Heart right ventricle (tissue), 16 donors: ENCODE data around the gene FAM13C. TPM values are rescaled to one million over a fixed set of nuclear protein-coding genes. Genes with fewer than 3 reads are reported as not detected.

Source experiments
- ATAC-seq, 8 donors: fragments of 200-7000 bp; cut with Tn5 transposase; one replicate each; pipeline ENCODE4 v1.9.1; 2020; ENCODE audit warnings: mild to moderate bottlenecking in 8 of 8, moderate library complexity in 8 of 8, moderate number of reproducible peaks in 1 of 8
- DNase-seq, 2 donors: peaks; one replicate each; pipeline ENCODE4 v3.0.0-alpha.2; 2020
- H3K27ac ChIP-seq, 10 donors: fragments of 200-600 bp; sonication (generic) in 2 of 10; one replicate each; pipeline versions ENCODE4 v1.5.0 to v1.8.0; 2020 to 2022; ENCODE audit warnings: mild to moderate bottlenecking in 3 of 10
- H3K27me3 ChIP-seq, 7 donors: fragments of 200-600 bp; one replicate each; pipeline ENCODE4 v1.8.0; 2021 to 2022; ENCODE audit warnings: mild to moderate bottlenecking in 2 of 7
- H3K36me3 ChIP-seq, 9 donors: fragments of 200-600 bp; sonication (generic) in 1 of 9; one replicate each; pipeline versions ENCODE4 v1.5.0 to v1.8.0; 2020 to 2022; ENCODE audit warnings: mild to moderate bottlenecking in 2 of 9
- H3K4me1 ChIP-seq, 9 donors: fragments of 200-600 bp; sonication (generic) in 1 of 9; one replicate each; pipeline versions ENCODE4 v1.5.0 to v1.8.0; 2020 to 2022; ENCODE audit warnings: mild to moderate bottlenecking in 4 of 9
- H3K4me3 ChIP-seq, 10 donors: fragments of 200-600 bp; sonication (generic) in 2 of 10; one replicate each; pipeline versions ENCODE4 v1.5.0 to v1.8.0; 2020 to 2022; ENCODE audit warnings: mild to moderate bottlenecking in 7 of 10, moderate library complexity in 2 of 10
- H3K9me3 ChIP-seq, 11 donors: fragments of 200-600 bp in 10 of 11; sonication (generic) in 2 of 11; one replicate each; pipeline versions ENCODE4 v1.5.0 to v1.8.0; 2013 to 2022; ENCODE audit warnings: mild to moderate bottlenecking in 2 of 11, control low read depth in 1 of 11, moderate library complexity in 1 of 11
- WGBS, 2 donors: extraction: QIAGEN DNeasy Blood & Tissue Kit; methylation state at CpG; one replicate each; pipeline ENCODE4 v1.1.7; 2013; ENCODE audit warnings: inconsistent platforms in 1 of 2; 5-methylcytosine and 5-hydroxymethylcytosine counted together
- intact Hi-C, 10 donors: fragments of 100-400 bp; cut with DNase I; formaldehyde crosslinking; loops; one replicate each; pipeline versions ENCODE4 v1.11.1 to v1.14.2; 2022
- polyA plus RNA-seq, 2 donors: library from polyadenylated mRNA; stranded (reverse); fragments of 200-250 nt; gene quantifications; one replicate each; pipeline ENCODE4 v1.2.3, GENCODE V29; 2013
- total RNA-seq, 10 donors: library from RNA; stranded (reverse); fragmentation: NEBNext Ultra II Directional in 3 of 10; extraction: Animal tissue kit (Norgen Biotek cat#: 25700) in 3 of 10; gene quantifications; one replicate each; pipeline versions ENCODE4 v1.2.1 to v1.2.4, GENCODE V29; 2021 to 2023
- TF ChIP-seq, protein P1 (sequence below), 9 donors: fragments of 200-600 bp; sonication (generic) in 2 of 9; IDR thresholded peaks; one replicate each; pipeline versions ENCODE4 v1.5.0 to v1.8.0; 2021 to 2022; ENCODE audit warnings: antibody characterized with exemption in 9 of 9, mild to moderate bottlenecking in 5 of 9, moderate library complexity in 1 of 9
- donor health status: Arrhythmogenic right ventricular cardiomyopathy.
- donor health status: ischemic (EF 13 %, LVEDD 7.1; RV severe dilation, severe dysfunction).
- donor health status: healthy with polysubstance abuse.
- donor health status: DM: no; HTN: yes; CAD: no.
- donor health status: DM: no; HTN: no; CAD: no.
- donor health status: ischemic (EF 25% LVEDD 6.9; RV normal size, moderate dysfunction).
- donor health status: ischemic (EF 25% LVEDD 5.7; RV mildly dilated, moderate dysfunction).
- donor health status: healthy.
- donor health status: DM: yes; HTN: yes; CAD: no.
- donor health status: Ischemic cardiomyopathy.
- donor health status: ischemic (EF 35%, LVEDD 5.7; RV mildly dilated, moderate dysfunction).
- donor health status: nonischemic (EF 11% LVEDD 7.7; RV severe dilation, severe dysfunction).
- donor health status: DM: yes; HTN: yes; CAD: no.
- donor health status: PGD.
- donor health status: ischemic (EF 29% LVEDD 5.4; RV normal size, mild dysfunction).
- donor health status: nonischemic (EF 23%, LVEDD 6.1; RV moderate dilation, normal function).

FAM13C gene
- total and polyA plus RNA-seq, 12 donors: 1.5 to 14.6 (median 7.0) TPM

GRCh38 chr10:59397961-59398360 lies 35.6 kb upstream of the FAM13C start:
- intact Hi-C loops: no loop called here
- Histone ChIP-seq H3K36me3 (no peaks in the 10 kb centered on the region), H3K9me3 (peaks cover 0 to 19% (median 0%) of the 10 kb centered on the region in 11 donors), H3K27ac (no peak overlapping the region), H3K27me3 (no peaks in the 10 kb centered on the region), H3K4me3 (no peak overlapping the region), H3K4me1 (no peaks in the 10 kb centered on the region)
- TF ChIP-seq, protein P1, sequence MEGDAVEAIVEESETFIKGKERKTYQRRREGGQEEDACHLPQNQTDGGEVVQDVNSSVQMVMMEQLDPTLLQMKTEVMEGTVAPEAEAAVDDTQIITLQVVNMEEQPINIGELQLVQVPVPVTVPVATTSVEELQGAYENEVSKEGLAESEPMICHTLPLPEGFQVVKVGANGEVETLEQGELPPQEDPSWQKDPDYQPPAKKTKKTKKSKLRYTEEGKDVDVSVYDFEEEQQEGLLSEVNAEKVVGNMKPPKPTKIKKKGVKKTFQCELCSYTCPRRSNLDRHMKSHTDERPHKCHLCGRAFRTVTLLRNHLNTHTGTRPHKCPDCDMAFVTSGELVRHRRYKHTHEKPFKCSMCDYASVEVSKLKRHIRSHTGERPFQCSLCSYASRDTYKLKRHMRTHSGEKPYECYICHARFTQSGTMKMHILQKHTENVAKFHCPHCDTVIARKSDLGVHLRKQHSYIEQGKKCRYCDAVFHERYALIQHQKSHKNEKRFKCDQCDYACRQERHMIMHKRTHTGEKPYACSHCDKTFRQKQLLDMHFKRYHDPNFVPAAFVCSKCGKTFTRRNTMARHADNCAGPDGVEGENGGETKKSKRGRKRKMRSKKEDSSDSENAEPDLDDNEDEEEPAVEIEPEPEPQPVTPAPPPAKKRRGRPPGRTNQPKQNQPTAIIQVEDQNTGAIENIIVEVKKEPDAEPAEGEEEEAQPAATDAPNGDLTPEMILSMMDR (IDR thresholded peaks at IDR 0.05): no peak
- ATAC-seq (no peak), DNase-seq (no peak)
- 81 to 88% methylated on average over 3 of the region's 3 CpGs for WGBS, 2 donors

DNA sequence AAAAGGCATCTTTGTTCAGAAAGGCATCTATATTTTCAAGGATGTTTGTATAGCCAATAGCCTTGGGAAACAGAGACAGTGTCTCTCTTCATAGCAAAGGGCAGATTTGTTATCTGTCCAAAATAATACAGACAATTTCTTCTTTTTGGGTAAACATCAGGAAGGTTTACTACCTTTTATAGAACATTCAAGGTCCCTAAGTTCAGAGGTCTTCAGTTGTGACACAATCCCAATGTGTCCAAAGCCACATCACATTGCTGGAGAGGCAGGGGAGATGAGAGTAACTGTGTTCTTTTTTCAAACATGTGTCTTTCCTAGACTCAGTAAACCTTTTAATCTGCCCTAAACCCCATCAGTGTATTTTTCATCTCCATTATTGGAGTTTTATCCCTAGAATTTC lies 33.6 kb upstream of the FAM13C start:
- no peaks in the 10 kb centered on the region for H3K27me3 ChIP-seq
- intact Hi-C loops: no loop called here
- H3K27ac ChIP-seq: no peak overlapping the region
- H3K4me1 ChIP-seq: peaks cover 0 to 4% (median 0%) of the 10 kb centered on the region in 9 donors
- no peak overlapping the region for H3K4me3 ChIP-seq
- peaks cover 0 to 16% (median 0%) of the 10 kb centered on the region in 11 donors for H3K9me3 ChIP-seq
- TF ChIP-seq, protein P1 (IDR thresholded peaks at IDR 0.05): no peak
- ATAC-seq: no peak
- no peaks in the 10 kb centered on the region for H3K36me3 ChIP-seq
- no peak for DNase-seq

DNA sequence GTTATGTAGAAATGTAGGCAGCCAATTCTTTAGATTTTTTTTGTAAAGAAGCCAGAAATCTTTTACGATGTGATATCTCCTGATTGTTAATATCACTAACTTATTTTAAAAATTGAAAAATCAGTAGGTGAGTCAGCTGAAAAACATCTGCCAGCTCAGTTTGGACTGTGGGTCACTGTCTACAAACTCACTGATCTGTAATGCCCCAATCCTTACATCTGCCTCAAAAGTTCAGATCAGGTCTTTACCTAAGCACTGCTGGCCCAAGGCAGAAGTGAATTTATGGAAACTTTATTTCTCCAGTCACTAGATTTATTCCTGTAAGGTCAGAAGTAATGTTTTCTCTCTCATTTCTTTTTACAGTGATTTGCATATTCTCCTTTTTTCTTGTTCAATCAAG lies 31.0 kb upstream of the FAM13C start:
- H3K27ac ChIP-seq: no peak overlapping the region
- DNase-seq (no peak), ATAC-seq (no peak)
- TF ChIP-seq, protein P1 (IDR thresholded peaks at IDR 0.05): no peak
- H3K4me3 ChIP-seq: no peak overlapping the region
- intact Hi-C loops: loop anchor here in 1 of 10 donors (1.0 kb wide), 1 partner anchor 19 kb away; no protein-coding TSS in a partner anchor
- 73 to 76% methylated on average over 1 of the region's 1 CpG for WGBS, 2 donors
- peaks cover 0 to 11% (median 0%) of the 10 kb centered on the region in 9 donors for H3K4me1 ChIP-seq
- no peaks in the 10 kb centered on the region for H3K36me3 ChIP-seq
- H3K9me3 ChIP-seq: peaks cover 0 to 9% (median 0%) of the 10 kb centered on the region in 11 donors
- H3K27me3 ChIP-seq: no peaks in the 10 kb centered on the region

- WGBS, 2 donors: 57 to 61% methylated on average over 2 of the region's 2 CpGs
- Histone ChIP-seq H3K9me3 (no peaks in the 10 kb centered on the region), H3K4me3 (no peak overlapping the region), H3K4me1 (peaks cover 0 to 20% (median 0%) of the 10 kb centered on the region in 9 donors), H3K27ac (no peak overlapping the region), H3K27me3 (no peaks in the 10 kb centered on the region), H3K36me3 (no peaks in the 10 kb centered on the region)
- ATAC-seq: no peak
- DNase-seq: no peak
- TF ChIP-seq, protein P1 (IDR thresholded peaks at IDR 0.05): no peak
- intact Hi-C loops: no loop called here
Measured at GRCh38 chr10:59391060-59391459, 28.7 kb upstream of the FAM13C start.
